ENCODE data around the gene PLA2G15. TPM values are rescaled to one million over a fixed set of nuclear protein-coding genes. Genes with fewer than 3 reads are reported as not detected.

Gene PLA2G15
- total and polyA plus RNA-seq, 2 of the 13 experiments (the other 11 are each of a cell fraction or from before 2014, with no cell fraction given) = 14.4 to 23.7 TPM

DNA sequence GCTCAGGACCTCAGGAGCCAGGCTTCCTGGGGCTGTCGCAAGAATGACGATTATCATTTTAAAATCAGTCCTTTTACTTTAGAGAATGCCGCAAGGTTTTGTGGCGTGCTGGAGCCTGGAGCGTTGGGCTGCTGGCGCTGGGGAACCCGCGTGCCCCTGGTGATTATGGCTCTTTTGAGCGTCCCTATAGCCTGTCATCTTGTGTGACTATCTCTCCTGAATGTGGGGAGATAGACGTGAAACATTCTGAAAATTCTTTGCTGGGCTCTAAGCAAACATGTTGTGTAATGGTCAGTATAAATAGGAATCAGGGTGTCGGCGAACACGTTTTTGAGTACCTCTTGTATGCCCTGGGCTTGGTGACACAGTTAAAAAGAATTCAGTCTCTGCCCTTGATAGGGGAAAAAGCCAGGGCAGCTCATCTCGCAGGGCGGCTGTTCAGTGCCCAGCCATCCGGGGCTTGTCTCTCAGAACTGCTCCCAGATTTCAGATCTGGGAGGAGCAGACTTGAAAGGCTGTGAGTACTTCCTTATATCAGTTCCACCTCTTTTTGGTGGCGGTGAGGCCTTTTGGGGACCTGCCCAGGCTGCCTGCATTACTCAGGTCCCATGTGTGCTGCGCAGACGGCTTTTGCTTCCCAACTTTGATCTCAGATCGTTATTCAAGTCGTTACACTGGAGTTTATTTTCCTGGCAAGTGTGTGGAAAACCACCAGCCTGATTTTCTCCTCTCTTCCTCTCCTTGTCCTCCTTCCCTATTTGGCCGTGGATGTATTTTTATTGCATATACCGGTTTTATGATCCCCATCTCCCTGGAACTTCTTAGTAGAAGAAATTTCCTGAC, 20.1 kb downstream of the PLA2G15 start (continued):
- TF ChIP-seq, protein P1, sequence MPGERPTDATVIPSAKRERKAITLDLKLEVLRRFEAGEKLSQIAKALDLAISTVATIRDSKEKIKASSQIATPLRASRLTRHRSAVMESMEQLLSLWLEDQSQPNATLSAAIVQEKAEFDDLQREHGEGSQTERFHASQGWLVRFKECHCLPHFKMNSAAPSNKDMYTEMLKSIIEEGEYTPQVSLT (CRISPR knock-in tag; IDR thresholded peaks at IDR 0.05; ENCODE audit: borderline replicate concordance, low read depth) = no peak
- TF ChIP-seq, protein P2, sequence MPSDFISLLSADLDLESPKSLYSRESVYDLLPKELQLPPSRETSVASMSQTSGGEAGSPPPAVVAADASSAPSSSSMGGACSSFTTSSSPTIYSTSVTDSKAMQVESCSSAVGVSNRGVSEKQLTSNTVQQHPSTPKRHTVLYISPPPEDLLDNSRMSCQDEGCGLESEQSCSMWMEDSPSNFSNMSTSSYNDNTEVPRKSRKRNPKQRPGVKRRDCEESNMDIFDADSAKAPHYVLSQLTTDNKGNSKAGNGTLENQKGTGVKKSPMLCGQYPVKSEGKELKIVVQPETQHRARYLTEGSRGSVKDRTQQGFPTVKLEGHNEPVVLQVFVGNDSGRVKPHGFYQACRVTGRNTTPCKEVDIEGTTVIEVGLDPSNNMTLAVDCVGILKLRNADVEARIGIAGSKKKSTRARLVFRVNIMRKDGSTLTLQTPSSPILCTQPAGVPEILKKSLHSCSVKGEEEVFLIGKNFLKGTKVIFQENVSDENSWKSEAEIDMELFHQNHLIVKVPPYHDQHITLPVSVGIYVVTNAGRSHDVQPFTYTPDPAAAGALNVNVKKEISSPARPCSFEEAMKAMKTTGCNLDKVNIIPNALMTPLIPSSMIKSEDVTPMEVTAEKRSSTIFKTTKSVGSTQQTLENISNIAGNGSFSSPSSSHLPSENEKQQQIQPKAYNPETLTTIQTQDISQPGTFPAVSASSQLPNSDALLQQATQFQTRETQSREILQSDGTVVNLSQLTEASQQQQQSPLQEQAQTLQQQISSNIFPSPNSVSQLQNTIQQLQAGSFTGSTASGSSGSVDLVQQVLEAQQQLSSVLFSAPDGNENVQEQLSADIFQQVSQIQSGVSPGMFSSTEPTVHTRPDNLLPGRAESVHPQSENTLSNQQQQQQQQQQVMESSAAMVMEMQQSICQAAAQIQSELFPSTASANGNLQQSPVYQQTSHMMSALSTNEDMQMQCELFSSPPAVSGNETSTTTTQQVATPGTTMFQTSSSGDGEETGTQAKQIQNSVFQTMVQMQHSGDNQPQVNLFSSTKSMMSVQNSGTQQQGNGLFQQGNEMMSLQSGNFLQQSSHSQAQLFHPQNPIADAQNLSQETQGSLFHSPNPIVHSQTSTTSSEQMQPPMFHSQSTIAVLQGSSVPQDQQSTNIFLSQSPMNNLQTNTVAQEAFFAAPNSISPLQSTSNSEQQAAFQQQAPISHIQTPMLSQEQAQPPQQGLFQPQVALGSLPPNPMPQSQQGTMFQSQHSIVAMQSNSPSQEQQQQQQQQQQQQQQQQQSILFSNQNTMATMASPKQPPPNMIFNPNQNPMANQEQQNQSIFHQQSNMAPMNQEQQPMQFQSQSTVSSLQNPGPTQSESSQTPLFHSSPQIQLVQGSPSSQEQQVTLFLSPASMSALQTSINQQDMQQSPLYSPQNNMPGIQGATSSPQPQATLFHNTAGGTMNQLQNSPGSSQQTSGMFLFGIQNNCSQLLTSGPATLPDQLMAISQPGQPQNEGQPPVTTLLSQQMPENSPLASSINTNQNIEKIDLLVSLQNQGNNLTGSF (CRISPR knock-in tag; IDR thresholded peaks at IDR 0.05) = peak; percentile 23; the same call in 1 of the 2 replicates
- TF ChIP-seq ZNF720 (CRISPR knock-in tag; IDR thresholded peaks at IDR 0.05) (no peak), GPN1 (CRISPR knock-in tag; IDR thresholded peaks at IDR 0.05; ENCODE audit: borderline replicate concordance) (no peak), ZNF143 (CRISPR knock-in tag; IDR thresholded peaks at IDR 0.05) (peak; percentile 40; the same call in 1 of the 2 replicates), KDM1A (CRISPR knock-in tag; IDR thresholded peaks at IDR 0.05) (0 out of 2 replicates have a peak, but pooled peaks have one; percentile 34), PCBP1 (IDR thresholded peaks at IDR 0.05; ENCODE audit: borderline replicate concordance, low read depth, low read length) (no peak), ZNF678 (CRISPR knock-in tag; IDR thresholded peaks at IDR 0.05) (no peak), SALL2 (CRISPR knock-in tag; IDR thresholded peaks at IDR 0.05) (no peak), NFYC (CRISPR knock-in tag; IDR thresholded peaks at IDR 0.05) (no peak), IKZF4 (CRISPR knock-in tag; IDR thresholded peaks at IDR 0.05; ENCODE audit: borderline replicate concordance, low read depth, not compliant biosample characterization) (no peak), ZNF790 (CRISPR knock-in tag; IDR thresholded peaks at IDR 0.05; ENCODE audit: borderline replicate concordance) (no peak; the same call in 1 of the 2 replicates), HNRNPLL (IDR thresholded peaks at IDR 0.05; ENCODE audit: low read depth, low read length, poor library complexity, severe bottlenecking) (peak; percentile 23), ZKSCAN8 (CRISPR knock-in tag; IDR thresholded peaks at IDR 0.05; ENCODE audit: borderline replicate concordance) (peak; percentile 99), PAWR (CRISPR knock-in tag; IDR thresholded peaks at IDR 0.05; ENCODE audit: borderline replicate concordance) (0 out of 2 replicates have a peak, but pooled peaks have one; percentile 64), HNRNPUL1 (IDR thresholded peaks at IDR 0.05; ENCODE audit: low read depth, low read length) (no peak), WIZ (CRISPR knock-in tag; IDR thresholded peaks at IDR 0.05) (no peak; the same call in none of the 2 replicates), ZNF24 (IDR thresholded peaks at IDR 0.05) (no peak), PRPF4 (IDR thresholded peaks at IDR 0.05; ENCODE audit: low read depth, low read length, poor library complexity, severe bottlenecking) (no peak)
- TF ChIP-seq, protein P3, sequence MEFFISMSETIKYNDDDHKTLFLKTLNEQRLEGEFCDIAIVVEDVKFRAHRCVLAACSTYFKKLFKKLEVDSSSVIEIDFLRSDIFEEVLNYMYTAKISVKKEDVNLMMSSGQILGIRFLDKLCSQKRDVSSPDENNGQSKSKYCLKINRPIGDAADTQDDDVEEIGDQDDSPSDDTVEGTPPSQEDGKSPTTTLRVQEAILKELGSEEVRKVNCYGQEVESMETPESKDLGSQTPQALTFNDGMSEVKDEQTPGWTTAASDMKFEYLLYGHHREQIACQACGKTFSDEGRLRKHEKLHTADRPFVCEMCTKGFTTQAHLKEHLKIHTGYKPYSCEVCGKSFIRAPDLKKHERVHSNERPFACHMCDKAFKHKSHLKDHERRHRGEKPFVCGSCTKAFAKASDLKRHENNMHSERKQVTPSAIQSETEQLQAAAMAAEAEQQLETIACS (CRISPR knock-in tag; IDR thresholded peaks at IDR 0.05) = no peak
- TF ChIP-seq, protein P4, sequence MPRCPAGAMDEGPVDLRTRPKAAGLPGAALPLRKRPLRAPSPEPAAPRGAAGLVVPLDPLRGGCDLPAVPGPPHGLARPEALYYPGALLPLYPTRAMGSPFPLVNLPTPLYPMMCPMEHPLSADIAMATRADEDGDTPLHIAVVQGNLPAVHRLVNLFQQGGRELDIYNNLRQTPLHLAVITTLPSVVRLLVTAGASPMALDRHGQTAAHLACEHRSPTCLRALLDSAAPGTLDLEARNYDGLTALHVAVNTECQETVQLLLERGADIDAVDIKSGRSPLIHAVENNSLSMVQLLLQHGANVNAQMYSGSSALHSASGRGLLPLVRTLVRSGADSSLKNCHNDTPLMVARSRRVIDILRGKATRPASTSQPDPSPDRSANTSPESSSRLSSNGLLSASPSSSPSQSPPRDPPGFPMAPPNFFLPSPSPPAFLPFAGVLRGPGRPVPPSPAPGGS (CRISPR knock-in tag; IDR thresholded peaks at IDR 0.05) = no peak

All from HepG2 (cell line).